ENCODE data around the gene BTD.

- TF ChIP-seq CTCF (conservative IDR thresholded peaks at IDR 0.05 in 1 of 2, IDR thresholded peaks at IDR 0.05 in 1 of 2; ENCODE audit: low read depth in 1 of 2, low read length in 2 of 2): peak in 1 of 2 donors; percentile 53
- TF ChIP-seq EZH2 (IDR thresholded peaks at IDR 0.05; ENCODE audit: low read length, missing control alignments): no peak
These were observed 44.0 kb upstream of the BTD start for GRCh38 chr3:15557511-15557946.
